HUES64 (cell line): ENCODE measurements around the gene FBP1.
A peak's percentile ranks its signal among the peaks of the same experiment; 100 is the strongest.

ENCODE experiments used
- H3K27ac ChIP-seq: 2 replicates; pipeline ENCODE4 v1.7.0; 2013; ENCODE audit warnings: low read depth, low read length, inconsistent platforms
- H3K27me3 ChIP-seq: 2 replicates; pipeline ENCODE4 v1.6.1; 2013; ENCODE audit warnings: mild to moderate bottlenecking, low read length; ENCODE audit not compliant: insufficient read depth
- H3K36me3 ChIP-seq: 2 replicates; pipeline ENCODE4 v1.6.1; 2013; ENCODE audit warnings: mild to moderate bottlenecking, low read length; ENCODE audit not compliant: insufficient read depth
- H3K4me1 ChIP-seq: 2 replicates; pipeline ENCODE4 v1.6.1; 2013; ENCODE audit warnings: mild to moderate bottlenecking, low read length, moderate library complexity; ENCODE audit not compliant: insufficient read depth
- H3K4me3 ChIP-seq: 2 replicates; pipeline ENCODE4 v1.5.1; 2013; ENCODE audit warnings: mild to moderate bottlenecking, low read length, moderate library complexity
- H3K9ac ChIP-seq: 2 replicates; pipeline ENCODE4 v1.6.1; 2013; ENCODE audit warnings: mild to moderate bottlenecking, low read depth, low read length
- H3K9me3 ChIP-seq: 2 replicates; pipeline ENCODE4 v1.6.1; 2013; ENCODE audit warnings: low read depth, low read length; ENCODE audit not compliant: insufficient read depth
- WGBS: fragments of 150-250, 120-280 bp; methylation state at CpG from one replicate; pipeline ENCODE4 v1.1.7; 2013; ENCODE audit warnings: missing lambda C conversion rate; 5-methylcytosine and 5-hydroxymethylcytosine counted together

The FBP1 gene

DNA sequence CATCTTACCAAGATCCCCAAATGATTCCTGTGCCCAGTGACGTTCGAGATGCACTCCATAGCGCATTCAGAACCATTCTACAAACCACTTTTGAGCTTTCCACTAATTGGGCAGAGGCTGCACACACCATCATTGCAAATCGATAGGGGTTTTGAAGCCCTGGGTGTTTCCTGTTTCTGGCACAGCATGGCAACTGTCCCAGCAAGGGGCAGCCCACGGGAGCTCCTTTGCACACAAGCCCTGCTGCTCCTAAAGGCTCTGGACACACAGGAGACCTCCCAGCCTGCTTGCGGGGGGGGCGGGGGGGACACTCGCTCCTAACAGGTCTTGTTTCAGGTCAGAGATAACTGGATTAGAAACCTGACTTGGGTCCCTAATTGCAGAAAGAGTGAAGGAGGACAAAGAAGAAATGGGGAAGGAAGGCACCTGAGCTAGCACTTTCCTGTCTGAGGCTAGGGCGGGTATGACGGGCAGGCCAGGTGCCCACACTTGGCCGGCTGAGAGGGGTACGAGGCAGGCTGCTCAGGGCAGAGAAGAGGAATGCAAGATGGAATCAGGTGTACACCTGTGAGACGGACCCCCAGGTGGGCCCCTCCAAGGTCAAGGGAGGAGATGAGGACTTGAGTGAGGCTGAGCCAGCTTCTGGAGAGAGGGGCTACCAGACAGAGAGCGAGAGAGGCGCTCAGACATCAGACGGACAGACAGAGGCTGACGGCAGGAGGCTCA is 820 bp downstream of the FBP1 start:
- Histone ChIP-seq H3K36me3 (no peaks in the 10 kb centered on the region), H3K27ac (no peak overlapping the region), H3K4me3 (peak overlapping the region; percentile 47), H3K9ac (peak overlapping the region; percentile 1; the same call in 1 of the 2 replicates), H3K4me1 (peaks cover 11% of the 10 kb centered on the region; the same call in 1 of the 2 replicates), H3K9me3 (no peaks in the 10 kb centered on the region), H3K27me3 (peaks cover 79% of the 10 kb centered on the region)
- 57% methylated on average over 17 of the region's 17 CpGs for WGBS

DNA sequence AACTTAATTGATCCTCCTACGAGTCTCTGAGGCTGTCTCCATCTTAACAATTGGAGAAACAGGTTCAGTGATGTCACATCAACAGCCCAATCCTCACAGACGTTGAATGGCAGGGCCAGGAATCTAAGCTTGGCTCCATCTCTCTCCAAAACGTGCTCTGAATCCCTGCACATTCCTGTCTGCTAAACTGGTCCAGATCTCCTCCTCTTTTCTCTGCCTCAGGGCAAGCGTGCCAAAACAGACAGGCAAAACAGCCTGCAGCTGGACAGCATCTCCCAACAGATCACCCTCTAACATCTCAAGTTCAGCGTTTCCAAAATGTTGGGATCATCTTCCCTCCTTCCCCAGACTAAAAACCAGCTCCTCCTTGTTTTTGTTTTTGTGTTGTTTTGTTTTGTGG is 6.6 kb downstream of the FBP1 start:
- Histone ChIP-seq H3K4me1 (peaks cover 17% of the 10 kb centered on the region), H3K27me3 (peaks cover 23% of the 10 kb centered on the region), H3K9me3 (no peaks in the 10 kb centered on the region), H3K27ac (no peak overlapping the region), H3K4me3 (no peak overlapping the region), H3K36me3 (no peaks in the 10 kb centered on the region), H3K9ac (no peak overlapping the region)
- 55% methylated on average over 5 of the region's 5 CpGs for WGBS

DNA sequence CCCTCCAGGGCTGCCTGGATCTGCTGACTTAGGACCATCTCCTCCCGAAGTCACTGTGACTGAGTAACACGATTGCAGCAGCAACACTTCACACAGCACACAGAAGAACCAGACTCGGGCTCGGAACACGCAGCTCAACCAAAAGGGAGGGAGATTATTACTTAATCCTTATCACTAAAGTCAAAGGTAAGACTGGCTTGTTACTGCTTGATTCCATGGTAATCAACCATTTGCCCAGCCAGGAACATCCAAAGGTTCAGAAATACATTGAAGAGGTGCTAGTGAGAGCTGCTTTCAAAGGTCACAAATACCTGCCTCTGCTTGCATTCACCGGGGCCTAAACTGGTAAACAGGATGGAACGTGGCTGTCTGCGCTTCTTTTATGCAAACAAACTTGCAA is 7.7 kb downstream of the FBP1 start:
- Histone ChIP-seq H3K27me3 (peaks cover 12% of the 10 kb centered on the region), H3K4me3 (no peak overlapping the region), H3K9me3 (no peaks in the 10 kb centered on the region), H3K36me3 (no peaks in the 10 kb centered on the region), H3K27ac (no peak overlapping the region), H3K9ac (no peak overlapping the region), H3K4me1 (peaks cover 17% of the 10 kb centered on the region)
- 75% methylated on average over 8 of the region's 8 CpGs for WGBS

DNA sequence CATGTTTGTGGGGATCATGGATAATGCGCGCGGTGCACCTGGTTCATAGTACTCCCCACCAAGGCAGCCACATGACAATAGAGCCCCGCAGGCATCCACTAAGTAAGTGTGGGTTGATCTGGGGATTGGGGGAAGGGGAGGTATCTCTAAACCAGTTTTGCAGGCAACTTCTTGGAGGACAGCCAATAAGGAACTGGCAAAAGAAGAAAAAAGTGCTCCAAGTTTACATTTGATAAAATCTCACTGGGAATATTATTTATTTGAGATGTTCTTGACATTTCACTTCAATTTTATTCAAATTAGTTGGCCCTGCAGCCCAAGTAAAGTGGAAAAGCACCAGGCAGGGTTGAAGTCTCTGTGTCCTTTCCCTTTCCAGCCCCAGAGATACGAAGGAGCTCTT is 8.5 kb downstream of the FBP1 start:
- Histone ChIP-seq H3K4me3 (no peak overlapping the region), H3K4me1 (peaks cover 17% of the 10 kb centered on the region), H3K9ac (no peak overlapping the region), H3K27ac (no peak overlapping the region), H3K9me3 (no peaks in the 10 kb centered on the region), H3K27me3 (peaks cover 8% of the 10 kb centered on the region), H3K36me3 (no peaks in the 10 kb centered on the region)
- 78% methylated on average over 5 of the region's 5 CpGs for WGBS

DNA sequence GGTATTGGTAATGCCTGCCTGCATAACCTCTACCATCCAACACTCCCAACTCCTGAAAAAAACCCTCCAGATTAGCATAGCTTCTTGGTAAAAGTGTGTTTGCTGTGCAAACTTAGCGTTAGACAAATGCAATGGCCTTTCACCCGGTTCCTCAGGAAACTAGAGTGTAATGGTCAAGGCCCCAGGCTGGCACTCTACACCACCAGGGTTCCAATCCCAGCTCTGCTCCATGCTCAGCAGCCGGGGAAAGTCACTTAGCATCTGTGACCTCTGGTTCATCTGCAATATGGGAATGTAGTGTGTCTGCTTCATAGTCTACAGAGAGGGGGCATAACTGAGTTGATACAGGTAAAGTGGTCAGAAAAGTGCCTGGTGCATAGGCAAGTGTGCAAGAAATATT is 9.0 kb downstream of the FBP1 start:
- WGBS, result 91% methylated on average over 3 of the region's 3 CpGs
- no peaks in the 10 kb centered on the region for H3K36me3 ChIP-seq
- no peaks in the 10 kb centered on the region for H3K9me3 ChIP-seq
- H3K27me3 ChIP-seq, result peaks cover 2% of the 10 kb centered on the region; the same call in 1 of the 2 replicates
- peaks cover 17% of the 10 kb centered on the region for H3K4me1 ChIP-seq
- no peak overlapping the region for H3K4me3 ChIP-seq
- no peak overlapping the region for H3K27ac ChIP-seq
- no peak overlapping the region for H3K9ac ChIP-seq

DNA sequence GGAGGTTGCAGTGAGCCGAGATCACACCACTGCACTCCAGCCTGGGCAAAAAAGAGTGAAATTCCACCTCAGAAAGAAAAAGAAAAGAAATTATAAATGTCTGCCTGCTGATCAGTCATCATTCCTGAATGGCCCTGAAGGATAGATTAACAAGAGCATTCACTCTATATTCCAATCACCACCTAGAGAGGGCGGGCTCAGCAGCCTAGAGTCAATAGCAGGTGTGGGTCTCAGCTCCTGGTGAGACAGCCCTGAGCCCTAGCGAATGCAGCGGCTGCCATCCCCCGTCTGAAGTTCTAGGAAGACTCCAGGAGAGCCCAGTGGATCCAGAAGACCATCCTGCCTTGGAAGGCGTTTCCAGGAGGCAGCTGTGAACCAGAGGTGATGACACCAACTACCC is 12.0 kb downstream of the FBP1 start:
- Histone ChIP-seq H3K4me1 (peaks cover 17% of the 10 kb centered on the region), H3K36me3 (no peaks in the 10 kb centered on the region), H3K4me3 (no peak overlapping the region), H3K9me3 (no peaks in the 10 kb centered on the region), H3K9ac (no peak overlapping the region), H3K27me3 (no peaks in the 10 kb centered on the region), H3K27ac (no peak overlapping the region)
- WGBS, result 85% methylated on average over 6 of the region's 6 CpGs

DNA sequence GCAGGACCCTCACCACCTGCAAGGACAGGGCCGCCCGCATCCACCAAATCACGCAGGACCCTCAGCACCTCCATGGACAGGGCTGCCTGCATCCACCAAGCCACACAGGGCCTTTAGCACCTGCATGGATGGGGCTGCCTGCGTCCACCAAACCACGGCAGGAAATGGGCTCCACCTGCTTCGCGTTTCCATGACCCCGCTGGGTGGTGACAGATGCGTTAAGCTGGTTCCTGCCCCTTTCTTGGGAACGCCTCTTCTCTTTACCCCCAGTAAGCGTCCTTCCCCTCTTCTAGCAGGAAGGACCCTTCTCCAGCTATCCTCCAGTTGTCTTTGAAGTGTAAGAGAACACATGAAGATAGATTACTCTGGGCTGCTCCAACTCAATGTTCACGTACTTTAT is 13.5 kb downstream of the FBP1 start:
- no peaks in the 10 kb centered on the region for H3K9me3 ChIP-seq
- H3K36me3 ChIP-seq, result no peaks in the 10 kb centered on the region
- H3K4me3 ChIP-seq, result no peak overlapping the region
- no peaks in the 10 kb centered on the region for H3K27me3 ChIP-seq
- no peak overlapping the region for H3K27ac ChIP-seq
- H3K9ac ChIP-seq, result no peak overlapping the region
- peaks cover 5% of the 10 kb centered on the region for H3K4me1 ChIP-seq
- 80% methylated on average over 11 of the region's 12 CpGs for WGBS

DNA sequence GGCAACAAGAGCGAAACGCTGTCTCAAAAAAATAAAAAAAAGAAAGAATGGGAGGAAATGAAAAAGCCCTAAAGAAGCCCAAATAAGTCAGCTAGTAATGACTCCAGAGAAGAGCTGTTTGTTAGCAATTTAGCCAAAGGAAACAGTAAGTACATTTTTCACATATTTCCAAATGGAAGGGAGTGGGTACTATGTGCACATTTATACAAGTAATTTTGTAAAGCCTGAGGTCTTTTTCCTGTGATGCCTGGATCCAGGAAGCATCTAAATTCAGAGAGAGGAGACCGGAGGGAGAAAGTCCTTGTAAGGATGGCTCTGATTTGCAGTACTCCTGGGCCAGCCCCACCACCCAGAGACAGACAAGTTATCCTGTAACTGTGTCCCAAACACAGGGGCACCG is 14.7 kb downstream of the FBP1 start:
- no peaks in the 10 kb centered on the region for H3K9me3 ChIP-seq
- no peak overlapping the region for H3K27ac ChIP-seq
- H3K4me3 ChIP-seq, result no peak overlapping the region
- no peaks in the 10 kb centered on the region for H3K27me3 ChIP-seq
- no peaks in the 10 kb centered on the region for H3K36me3 ChIP-seq
- H3K4me1 ChIP-seq, result no peaks in the 10 kb centered on the region; the same call in 1 of the 2 replicates
- H3K9ac ChIP-seq, result no peak overlapping the region
- WGBS, result 88% methylated on average over 4 of the region's 4 CpGs

DNA sequence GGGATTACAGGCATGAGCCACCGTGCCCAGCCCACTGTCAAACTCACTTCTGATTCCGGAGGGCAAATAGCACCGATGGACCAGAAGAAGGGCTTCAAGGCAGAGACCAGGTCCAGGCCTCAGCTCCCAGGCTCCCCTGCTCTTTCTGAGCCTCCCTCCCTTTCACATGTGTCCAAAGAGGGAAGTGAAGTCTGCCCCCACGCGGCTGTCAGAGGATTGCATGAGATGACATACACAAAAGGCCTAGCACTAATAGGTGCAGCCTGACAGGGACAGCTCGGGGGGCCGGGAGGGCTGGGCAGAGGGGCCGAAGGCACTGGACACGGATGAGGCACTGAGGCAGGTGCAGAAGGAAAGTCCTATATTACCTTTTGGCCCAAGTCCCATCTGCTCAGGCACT is 16.1 kb downstream of the FBP1 start:
- no peaks in the 10 kb centered on the region for H3K9me3 ChIP-seq
- no peaks in the 10 kb centered on the region; the same call in 1 of the 2 replicates for H3K4me1 ChIP-seq
- WGBS, result 72% methylated on average over 9 of the region's 9 CpGs
- H3K27ac ChIP-seq, result no peak overlapping the region
- H3K4me3 ChIP-seq, result no peak overlapping the region
- H3K36me3 ChIP-seq, result no peaks in the 10 kb centered on the region
- H3K27me3 ChIP-seq, result no peaks in the 10 kb centered on the region
- no peak overlapping the region for H3K9ac ChIP-seq

DNA sequence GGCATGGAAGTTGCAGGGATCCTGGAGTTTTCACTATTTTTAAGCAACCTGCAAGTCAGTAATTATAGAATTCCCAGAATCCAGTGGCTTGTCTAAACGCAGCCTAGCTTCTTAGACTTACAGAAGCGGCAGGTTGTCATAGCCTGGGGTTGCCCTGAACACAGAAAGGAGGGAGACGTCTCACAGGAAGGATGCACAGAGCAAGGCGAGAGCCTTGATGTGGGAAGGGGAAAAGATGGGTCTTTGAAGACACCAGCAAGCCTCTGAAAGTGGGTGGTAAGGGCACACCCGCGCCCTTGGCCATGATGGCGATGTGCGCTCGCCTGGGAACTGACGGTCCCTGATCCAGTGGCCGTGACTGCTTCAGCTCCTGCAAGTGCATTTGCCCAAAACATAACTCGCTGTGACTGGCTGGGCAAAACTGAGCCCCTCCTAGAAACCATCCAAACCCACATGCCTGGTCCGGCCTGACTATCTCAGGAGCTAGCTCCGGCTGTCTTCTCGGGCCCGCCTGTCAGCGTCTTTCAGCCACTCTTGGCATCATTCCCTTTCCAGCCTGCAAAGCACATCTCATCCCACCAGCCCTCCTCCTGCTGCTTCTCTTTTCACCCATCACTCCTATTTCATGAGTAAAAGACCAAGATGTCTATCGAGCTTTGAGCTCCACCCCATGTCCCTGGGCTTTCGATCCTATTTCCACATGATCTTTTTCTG is 17.1 kb downstream of the FBP1 start:
- 95% methylated on average over 19 of the region's 19 CpGs for WGBS
- Histone ChIP-seq H3K9me3 (no peaks in the 10 kb centered on the region), H3K4me3 (no peak overlapping the region), H3K27ac (no peak overlapping the region), H3K27me3 (no peaks in the 10 kb centered on the region), H3K4me1 (no peaks in the 10 kb centered on the region), H3K36me3 (no peaks in the 10 kb centered on the region), H3K9ac (no peak overlapping the region)

DNA sequence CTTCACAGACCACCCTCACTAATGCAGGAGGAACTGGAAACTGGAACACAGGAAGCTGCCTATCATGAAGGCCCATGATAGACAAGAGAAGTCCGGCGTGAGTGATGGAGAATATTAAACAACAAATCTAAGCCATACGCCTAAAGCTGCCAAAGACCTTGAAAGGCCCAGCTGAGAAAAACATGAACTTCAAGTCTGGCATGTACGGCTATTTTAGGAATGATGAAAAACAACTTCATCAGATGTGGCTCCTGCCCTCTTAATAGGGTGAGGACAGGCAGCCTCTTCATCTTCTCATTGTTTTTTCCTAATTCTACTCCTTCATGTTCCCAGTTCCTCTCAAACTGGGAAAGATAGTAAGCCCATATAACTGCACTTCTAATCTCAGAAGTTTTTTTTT is 20.3 kb downstream of the FBP1 start:
- Histone ChIP-seq H3K27ac (no peak overlapping the region), H3K4me1 (no peaks in the 10 kb centered on the region), H3K27me3 (no peaks in the 10 kb centered on the region), H3K9me3 (no peaks in the 10 kb centered on the region), H3K9ac (no peak overlapping the region), H3K36me3 (no peaks in the 10 kb centered on the region), H3K4me3 (no peak overlapping the region)
- 97% methylated on average over 4 of the region's 4 CpGs for whole genome bisulfite sequencing
